Thyroid gland (tissue), 4 donors: ENCODE results near the gene TET1.

Experiments
- POLR2A ChIP-seq, 2 donors: fragments of 450-650 bp; IDR thresholded peaks; one replicate each; pipeline ENCODE4 v1.6.1; 2017; ENCODE audit warnings: antibody characterized with exemption in 2 of 2, mild to moderate bottlenecking in 2 of 2, moderate library complexity in 1 of 2
- TF ChIP-seq, protein P1 (sequence below), 6 experiments: fragments of 200-600 bp in 3 of 6; fragments of 450-650 bp in 3 of 6; sonication (generic) in 3 of 6; IDR thresholded peaks; one replicate each; pipeline ENCODE4 v1.5.1; 2016 to 2019; ENCODE audit warnings: antibody characterized with exemption in 6 of 6, mild to moderate bottlenecking in 2 of 6, inconsistent platforms in 1 of 6, moderate library complexity in 1 of 6

DNA sequence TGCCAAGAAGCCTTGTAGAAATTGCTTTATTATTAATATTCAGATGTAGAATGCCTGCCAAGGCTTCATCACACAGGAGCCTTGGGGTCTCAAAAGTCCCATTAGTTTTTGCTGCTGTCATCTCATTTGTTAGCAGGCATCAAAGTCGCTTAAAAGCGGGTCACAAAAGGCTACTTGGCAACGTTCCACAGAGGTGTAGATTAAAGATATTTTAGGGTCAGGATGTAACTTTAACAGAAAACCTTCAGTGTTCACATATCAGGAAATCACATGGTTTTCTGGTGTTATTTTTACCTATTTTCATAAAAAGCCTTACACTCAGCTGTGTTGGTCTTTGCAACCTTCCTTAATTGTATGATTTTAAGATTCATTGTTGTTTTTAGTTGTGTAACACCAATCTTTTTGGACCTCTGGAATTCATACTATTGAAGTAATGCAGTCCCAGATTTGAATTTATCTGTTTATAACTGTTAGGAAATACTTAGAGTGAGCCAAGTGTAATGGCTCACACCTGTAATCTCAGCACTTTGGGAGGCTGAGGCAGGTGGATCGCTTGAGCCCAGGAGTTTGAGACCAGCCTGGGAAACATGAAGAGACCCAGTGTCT, 65.3 kb downstream of the TET1 start:
- TF ChIP-seq, protein P1, sequence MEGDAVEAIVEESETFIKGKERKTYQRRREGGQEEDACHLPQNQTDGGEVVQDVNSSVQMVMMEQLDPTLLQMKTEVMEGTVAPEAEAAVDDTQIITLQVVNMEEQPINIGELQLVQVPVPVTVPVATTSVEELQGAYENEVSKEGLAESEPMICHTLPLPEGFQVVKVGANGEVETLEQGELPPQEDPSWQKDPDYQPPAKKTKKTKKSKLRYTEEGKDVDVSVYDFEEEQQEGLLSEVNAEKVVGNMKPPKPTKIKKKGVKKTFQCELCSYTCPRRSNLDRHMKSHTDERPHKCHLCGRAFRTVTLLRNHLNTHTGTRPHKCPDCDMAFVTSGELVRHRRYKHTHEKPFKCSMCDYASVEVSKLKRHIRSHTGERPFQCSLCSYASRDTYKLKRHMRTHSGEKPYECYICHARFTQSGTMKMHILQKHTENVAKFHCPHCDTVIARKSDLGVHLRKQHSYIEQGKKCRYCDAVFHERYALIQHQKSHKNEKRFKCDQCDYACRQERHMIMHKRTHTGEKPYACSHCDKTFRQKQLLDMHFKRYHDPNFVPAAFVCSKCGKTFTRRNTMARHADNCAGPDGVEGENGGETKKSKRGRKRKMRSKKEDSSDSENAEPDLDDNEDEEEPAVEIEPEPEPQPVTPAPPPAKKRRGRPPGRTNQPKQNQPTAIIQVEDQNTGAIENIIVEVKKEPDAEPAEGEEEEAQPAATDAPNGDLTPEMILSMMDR (IDR thresholded peaks at IDR 0.05) = no peak
- no peak for TF ChIP-seq POLR2A (IDR thresholded peaks at IDR 0.05)
